ENCODE measurements around the gene ANKRD28.

The ANKRD28 gene

DNA sequence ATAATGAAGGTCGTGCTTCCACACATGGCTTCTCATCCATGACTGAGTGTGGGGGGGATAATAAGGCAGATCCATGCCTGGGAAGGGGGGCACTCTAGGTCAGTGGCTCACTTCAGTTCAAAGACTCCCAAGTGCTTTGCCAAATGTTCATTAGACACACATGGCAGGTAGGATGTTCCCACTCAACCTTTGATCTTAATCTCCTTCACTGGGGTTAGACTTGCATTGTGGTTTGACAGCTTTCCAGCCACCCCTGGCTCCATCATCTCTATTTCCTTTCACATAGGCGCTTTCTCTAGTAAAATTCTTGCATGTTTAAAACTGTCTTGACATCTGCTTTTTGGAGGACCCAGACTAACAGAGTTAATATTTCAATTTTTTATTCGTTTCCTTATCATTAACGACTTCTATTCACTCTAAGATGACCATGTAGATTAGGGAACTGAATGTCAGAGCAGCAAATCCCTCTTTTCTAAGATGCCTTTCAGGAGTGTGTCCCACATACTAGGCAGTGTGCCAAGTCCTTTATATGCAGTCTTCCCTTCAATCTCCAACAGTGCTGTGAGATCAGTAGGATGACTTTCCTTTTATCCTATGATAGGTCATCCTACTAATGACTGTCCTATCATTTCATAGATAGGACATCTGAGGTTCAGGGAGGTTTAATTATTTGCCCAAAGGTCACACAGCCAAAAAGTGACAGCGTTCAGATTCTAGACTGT, 138.4 kb downstream of the ANKRD28 start:
- Histone ChIP-seq H3K9me3 (ENCODE audit: low read length) (peaks cover 2% of the 10 kb centered on the region), H3K4me3 (ENCODE audit: low read length) (no peak overlapping the region), H3K27me3 (ENCODE audit: insufficient read depth, low read length) (no peaks in the 10 kb centered on the region), H2AFZ (ENCODE audit: low read depth, low read length) (no peak overlapping the region), H3K4me1 (ENCODE audit: insufficient read depth, low read length) (peaks cover 5% of the 10 kb centered on the region), H3K36me3 (ENCODE audit: insufficient read depth, low read length) (no peaks in the 10 kb centered on the region)

GRCh38 chr3:15657016-15657415, 140.8 kb downstream of the ANKRD28 start:
- Histone ChIP-seq H2AFZ (ENCODE audit: low read depth, low read length) (no peak overlapping the region), H3K36me3 (ENCODE audit: insufficient read depth, low read length) (no peaks in the 10 kb centered on the region), H3K4me1 (ENCODE audit: insufficient read depth, low read length) (no peaks in the 10 kb centered on the region), H3K27me3 (ENCODE audit: insufficient read depth, low read length) (no peaks in the 10 kb centered on the region), H3K9me3 (ENCODE audit: low read length) (peaks cover 2% of the 10 kb centered on the region), H3K4me3 (ENCODE audit: low read length) (no peak overlapping the region)

DNA sequence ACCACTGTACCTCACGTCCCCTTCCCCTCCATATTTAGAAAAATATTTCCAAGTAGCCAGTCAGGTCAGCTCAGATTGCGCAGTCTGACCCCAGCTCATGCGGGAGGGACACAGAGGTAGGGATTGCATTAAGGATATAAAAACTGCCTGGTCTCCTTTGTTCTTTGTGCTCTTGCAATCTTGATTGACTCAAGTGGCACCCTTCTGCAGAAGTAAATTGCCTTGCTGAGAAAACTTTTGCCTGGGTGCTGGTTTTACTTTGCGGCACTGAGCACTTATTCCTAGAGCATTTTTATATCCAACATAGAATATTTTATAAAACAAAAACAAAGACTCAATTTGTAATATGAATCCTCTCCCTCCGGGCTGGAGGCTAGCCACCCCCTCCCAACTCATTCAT, 141.4 kb downstream of the ANKRD28 start:
- Histone ChIP-seq H3K36me3 (ENCODE audit: insufficient read depth, low read length) (no peaks in the 10 kb centered on the region), H3K9me3 (ENCODE audit: low read length) (peaks cover 2% of the 10 kb centered on the region), H3K4me3 (ENCODE audit: low read length) (no peak overlapping the region), H3K27me3 (ENCODE audit: insufficient read depth, low read length) (no peaks in the 10 kb centered on the region), H2AFZ (ENCODE audit: low read depth, low read length) (no peak overlapping the region), H3K4me1 (ENCODE audit: insufficient read depth, low read length) (no peaks in the 10 kb centered on the region)

DNA sequence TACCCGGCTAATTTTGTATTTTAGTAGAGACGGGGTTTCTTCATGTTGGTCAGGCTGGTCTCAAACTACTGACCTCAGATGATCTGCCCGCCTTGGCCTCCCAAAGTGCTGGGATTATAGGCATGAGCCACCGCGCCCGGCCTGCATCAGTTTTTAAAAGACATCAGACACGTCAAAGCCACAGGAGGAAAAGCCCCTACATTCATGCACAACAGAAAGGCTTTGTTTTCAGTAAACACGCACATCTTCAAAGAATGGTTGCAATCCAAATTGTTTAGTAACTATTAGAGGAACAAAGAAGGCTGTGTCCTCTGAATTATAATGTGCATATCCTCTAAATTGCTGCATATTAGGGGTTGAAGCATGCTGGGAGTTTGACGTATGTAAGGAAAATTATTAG, 142.9 kb downstream of the ANKRD28 start:
- H3K9me3 ChIP-seq (ENCODE audit: low read length): peaks cover 2% of the 10 kb centered on the region
- no peak overlapping the region for H2AFZ ChIP-seq (ENCODE audit: low read depth, low read length)
- no peaks in the 10 kb centered on the region for H3K36me3 ChIP-seq (ENCODE audit: insufficient read depth, low read length)
- peaks cover 7% of the 10 kb centered on the region for H3K4me1 ChIP-seq (ENCODE audit: insufficient read depth, low read length)
- H3K27me3 ChIP-seq (ENCODE audit: insufficient read depth, low read length): no peaks in the 10 kb centered on the region
- H3K4me3 ChIP-seq (ENCODE audit: low read length): no peak overlapping the region

DNA sequence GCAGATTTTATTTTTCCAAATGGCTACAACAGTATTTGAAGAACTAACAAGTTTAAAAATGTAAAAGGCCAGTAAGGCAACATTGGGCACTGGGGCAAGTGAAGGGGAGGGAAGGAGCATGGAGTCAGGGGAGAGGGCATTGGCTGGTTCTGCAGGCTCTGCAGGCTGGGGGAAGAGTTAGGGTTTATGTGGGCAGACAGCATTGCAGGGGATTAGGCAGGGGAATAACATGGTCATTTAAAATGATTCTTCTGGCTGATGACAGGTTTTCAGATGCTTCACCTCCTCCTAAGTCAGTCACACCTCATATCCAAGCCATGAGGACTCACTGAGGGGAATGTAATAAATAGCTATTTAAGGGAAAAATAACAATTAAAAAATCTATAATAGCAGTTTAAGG, 143.7 kb downstream of the ANKRD28 start:
- Histone ChIP-seq H3K36me3 (ENCODE audit: insufficient read depth, low read length) (no peaks in the 10 kb centered on the region), H3K9me3 (ENCODE audit: low read length) (peaks cover 2% of the 10 kb centered on the region), H3K4me1 (ENCODE audit: insufficient read depth, low read length) (peaks cover 13% of the 10 kb centered on the region), H3K4me3 (ENCODE audit: low read length) (no peak overlapping the region), H2AFZ (ENCODE audit: low read depth, low read length) (no peak overlapping the region), H3K27me3 (ENCODE audit: insufficient read depth, low read length) (no peaks in the 10 kb centered on the region)

- Histone ChIP-seq H3K36me3 (ENCODE audit: insufficient read depth, low read length) (no peaks in the 10 kb centered on the region), H3K9me3 (ENCODE audit: low read length) (peaks cover 2% of the 10 kb centered on the region), H3K4me1 (ENCODE audit: insufficient read depth, low read length) (peaks cover 13% of the 10 kb centered on the region), H3K27me3 (ENCODE audit: insufficient read depth, low read length) (no peaks in the 10 kb centered on the region), H2AFZ (ENCODE audit: low read depth, low read length) (no peak overlapping the region), H3K4me3 (ENCODE audit: low read length) (no peak overlapping the region)
Observed at GRCh38 chr3:15653321-15653720, 144.5 kb downstream of the ANKRD28 start.

DNA sequence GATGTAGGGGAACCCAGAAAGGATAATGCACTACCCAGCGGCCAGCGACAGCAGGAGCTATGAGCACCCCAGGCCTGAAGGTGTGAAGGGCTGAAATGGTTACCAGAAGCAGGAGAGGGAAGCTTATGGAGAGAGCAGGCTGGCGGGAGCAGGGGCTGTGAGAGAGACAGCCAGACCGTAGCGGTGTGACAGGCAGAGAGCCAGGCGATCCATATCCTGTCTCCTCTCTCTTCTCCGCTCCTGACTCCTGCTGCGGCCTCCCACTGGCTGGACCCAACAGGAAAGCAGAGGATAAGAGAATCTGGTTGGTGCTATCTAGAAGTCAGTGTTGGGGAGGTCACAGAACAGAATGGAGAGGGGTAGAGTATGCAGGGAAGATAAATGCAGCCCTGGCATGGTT, 146.4 kb downstream of the ANKRD28 start:
- Histone ChIP-seq H2AFZ (ENCODE audit: low read depth, low read length) (no peak overlapping the region), H3K27me3 (ENCODE audit: insufficient read depth, low read length) (no peaks in the 10 kb centered on the region), H3K4me1 (ENCODE audit: insufficient read depth, low read length) (peaks cover 16% of the 10 kb centered on the region), H3K9me3 (ENCODE audit: low read length) (peaks cover 2% of the 10 kb centered on the region), H3K36me3 (ENCODE audit: insufficient read depth, low read length) (no peaks in the 10 kb centered on the region), H3K4me3 (ENCODE audit: low read length) (no peak overlapping the region)

DNA sequence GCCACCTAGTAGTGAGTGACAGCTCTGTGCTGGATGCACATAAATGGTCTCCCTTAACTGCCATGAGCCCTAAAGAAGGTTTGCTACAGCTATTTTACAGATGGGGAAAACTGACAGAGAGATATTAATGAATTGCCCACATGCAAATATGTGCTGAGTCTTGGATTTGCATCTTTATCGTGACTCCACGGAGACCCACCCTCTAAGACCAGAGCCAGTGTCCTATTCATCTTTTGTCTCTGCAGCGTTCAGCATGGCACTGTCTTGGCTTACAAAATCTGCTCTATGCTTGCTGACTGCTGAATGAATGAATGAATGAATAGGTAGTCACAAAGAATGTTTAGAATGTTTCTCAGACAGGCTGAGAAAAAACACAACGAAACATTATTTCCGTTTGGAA, 147.9 kb downstream of the ANKRD28 start:
- Histone ChIP-seq H3K4me1 (ENCODE audit: insufficient read depth, low read length) (peaks cover 16% of the 10 kb centered on the region), H3K9me3 (ENCODE audit: low read length) (peaks cover under 1% of the 10 kb centered on the region), H3K4me3 (ENCODE audit: low read length) (no peak overlapping the region), H3K27me3 (ENCODE audit: insufficient read depth, low read length) (no peaks in the 10 kb centered on the region), H2AFZ (ENCODE audit: low read depth, low read length) (no peak overlapping the region), H3K36me3 (ENCODE audit: insufficient read depth, low read length) (no peaks in the 10 kb centered on the region)

DNA sequence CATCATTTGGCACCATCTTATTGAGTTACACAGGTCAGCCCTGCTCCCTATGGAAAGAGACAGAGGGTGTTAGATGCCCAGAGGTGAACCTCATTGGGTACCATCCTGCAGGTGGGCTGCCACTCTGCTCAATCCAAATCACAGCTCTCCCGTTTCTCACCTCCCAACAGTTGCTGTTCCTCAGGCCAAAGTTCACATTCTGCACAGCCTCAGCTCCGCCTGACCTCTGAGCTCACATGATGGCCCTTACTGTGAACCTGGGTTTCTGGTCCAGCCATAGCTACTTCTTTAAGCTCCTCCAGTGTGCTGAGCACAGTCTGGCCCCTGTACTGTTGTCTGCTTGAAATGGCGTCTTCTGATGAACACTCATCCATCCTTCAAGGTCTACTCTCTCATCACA, 148.4 kb downstream of the ANKRD28 start:
- Histone ChIP-seq H3K9me3 (ENCODE audit: low read length) (peaks cover 4% of the 10 kb centered on the region), H3K36me3 (ENCODE audit: insufficient read depth, low read length) (no peaks in the 10 kb centered on the region), H3K4me3 (ENCODE audit: low read length) (no peak overlapping the region), H3K4me1 (ENCODE audit: insufficient read depth, low read length) (peaks cover 16% of the 10 kb centered on the region), H2AFZ (ENCODE audit: low read depth, low read length) (no peak overlapping the region), H3K27me3 (ENCODE audit: insufficient read depth, low read length) (no peaks in the 10 kb centered on the region)

DNA sequence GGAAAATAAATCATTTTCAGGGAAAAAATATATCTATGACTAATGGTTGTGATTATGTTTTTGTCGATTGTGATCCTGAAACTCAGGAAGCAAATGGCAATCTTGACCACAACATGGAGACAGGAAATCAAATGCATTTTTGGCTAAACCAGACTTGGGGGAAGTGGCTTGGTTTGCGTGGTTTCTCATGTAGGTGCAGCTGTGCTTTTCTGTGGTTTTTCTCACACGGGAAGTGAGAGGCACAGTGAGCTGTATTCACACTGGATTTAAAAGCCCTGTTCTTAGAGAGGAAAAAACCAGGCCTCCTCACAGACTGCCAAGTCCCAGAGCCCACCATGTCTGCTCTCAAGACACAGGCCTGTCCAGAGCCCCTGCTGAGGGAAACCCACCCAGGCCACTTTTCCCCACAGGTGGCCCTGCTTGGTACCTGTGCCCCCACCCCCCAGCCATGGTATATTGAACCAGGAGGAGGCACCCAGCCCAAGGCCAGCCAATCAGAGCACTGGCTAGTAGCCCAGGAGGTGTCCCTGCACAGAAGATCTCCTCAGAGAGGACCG, 150.1 kb downstream of the ANKRD28 start:
- Histone ChIP-seq H2AFZ (ENCODE audit: low read depth, low read length) (no peak overlapping the region), H3K27me3 (ENCODE audit: insufficient read depth, low read length) (no peaks in the 10 kb centered on the region), H3K4me3 (ENCODE audit: low read length) (no peak overlapping the region), H3K36me3 (ENCODE audit: insufficient read depth, low read length) (no peaks in the 10 kb centered on the region), H3K9me3 (ENCODE audit: low read length) (peaks cover 6% of the 10 kb centered on the region), H3K4me1 (ENCODE audit: insufficient read depth, low read length) (peaks cover 16% of the 10 kb centered on the region)

- H3K4me1 ChIP-seq (ENCODE audit: insufficient read depth, low read length): peaks cover 16% of the 10 kb centered on the region
- no peaks in the 10 kb centered on the region for H3K36me3 ChIP-seq (ENCODE audit: insufficient read depth, low read length)
- peaks cover 6% of the 10 kb centered on the region for H3K9me3 ChIP-seq (ENCODE audit: low read length)
- H3K27me3 ChIP-seq (ENCODE audit: insufficient read depth, low read length): no peaks in the 10 kb centered on the region
- no peak overlapping the region for H3K4me3 ChIP-seq (ENCODE audit: low read length)
- H2AFZ ChIP-seq (ENCODE audit: low read depth, low read length): no peak overlapping the region
Observed at GRCh38 chr3:15646851-15647511, 150.8 kb downstream of the ANKRD28 start.

- H2AFZ ChIP-seq (ENCODE audit: low read depth, low read length): no peak overlapping the region
- H3K27me3 ChIP-seq (ENCODE audit: insufficient read depth, low read length): no peaks in the 10 kb centered on the region
- peaks cover 16% of the 10 kb centered on the region for H3K4me1 ChIP-seq (ENCODE audit: insufficient read depth, low read length)
- H3K36me3 ChIP-seq (ENCODE audit: insufficient read depth, low read length): no peaks in the 10 kb centered on the region
- no peak overlapping the region for H3K4me3 ChIP-seq (ENCODE audit: low read length)
- H3K9me3 ChIP-seq (ENCODE audit: low read length): peaks cover 8% of the 10 kb centered on the region
Observed at GRCh38 chr3:15645740-15646501, 151.9 kb downstream of the ANKRD28 start.

DNA sequence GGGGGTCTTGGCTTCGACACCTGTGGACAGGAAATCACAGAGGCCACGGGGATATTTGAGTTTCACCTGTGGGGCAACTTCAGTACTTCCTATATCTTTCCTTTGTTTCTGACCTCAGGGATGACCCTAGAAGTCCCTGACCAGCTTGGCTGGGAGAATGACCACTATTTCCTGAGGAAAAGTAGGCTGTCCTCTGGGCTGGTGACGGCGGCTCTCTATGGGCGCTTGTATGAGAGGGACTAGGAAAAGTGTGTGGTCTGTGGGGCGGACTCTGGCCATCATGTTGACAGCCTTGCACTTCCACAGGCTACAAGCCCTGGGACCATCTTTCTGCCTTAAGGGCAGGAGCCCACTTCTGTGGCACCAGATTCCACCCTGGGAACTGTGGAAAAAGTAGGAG, 152.5 kb downstream of the ANKRD28 start:
- no peaks in the 10 kb centered on the region for H3K27me3 ChIP-seq (ENCODE audit: insufficient read depth, low read length)
- H3K4me1 ChIP-seq (ENCODE audit: insufficient read depth, low read length): peaks cover 12% of the 10 kb centered on the region
- H3K9me3 ChIP-seq (ENCODE audit: low read length): peaks cover 8% of the 10 kb centered on the region
- H2AFZ ChIP-seq (ENCODE audit: low read depth, low read length): no peak overlapping the region
- no peak overlapping the region for H3K4me3 ChIP-seq (ENCODE audit: low read length)
- no peaks in the 10 kb centered on the region for H3K36me3 ChIP-seq (ENCODE audit: insufficient read depth, low read length)

Data from neuron (in vitro differentiated cells).